Activated CD8-positive, alpha-beta T cell treated with anti-CD3 and anti-CD28 coated beads, Interleukin-2, amount 10 ng/mL, durations not matched to agents 7 days and 5 days (primary cell): ENCODE results near the gene RRP15. TPM values are rescaled to one million over a fixed set of nuclear protein-coding genes. Genes with fewer than 3 reads are reported as not detected.
"Not testable (repeated sequence)": the region's sequence is repeated elsewhere in the genome, so short reads cannot be mapped to it uniquely, and the experiment has no call there.

Source experiments
- ATAC-seq: fragments of 150-1000 bp; cut with Tn5 transposase; one replicate; pipeline ENCODE4 v1.10.0; 2021; ENCODE audit warnings: moderate library complexity
- CTCF ChIA-PET: fragments of 350-600 bp; sonication (Branson Sonifier 250); formaldehyde crosslinking; loops from one replicate; lab custom pipeline; 2021; ENCODE audit warnings: antibody characterized with exemption; lab: Charles Lee
- POLR2A ChIA-PET: fragments of 350-600 bp; sonication (Branson Sonifier 250); formaldehyde crosslinking; loops from one replicate; lab custom pipeline; 2021; ENCODE audit warnings: antibody characterized with exemption; lab: Charles Lee
- DNase-seq: peaks from one replicate; pipeline ENCODE4 v3.0.0-alpha.2; 2020
- H3K27ac Mint-ChIP-seq: one replicate; pipeline ENCODE4 v1.8.0; 2021; ENCODE audit warnings: mild to moderate bottlenecking, mixed read lengths
- H3K27me3 Mint-ChIP-seq: one replicate; pipeline ENCODE4 v1.8.0; 2021; ENCODE audit warnings: low read depth, mixed read lengths
- H3K36me3 Mint-ChIP-seq: one replicate; pipeline ENCODE4 v1.8.0; 2021; ENCODE audit warnings: low read depth, mixed read lengths
- H3K4me1 Mint-ChIP-seq: one replicate; pipeline ENCODE4 v1.8.0; 2021; ENCODE audit warnings: low read depth, mixed read lengths
- H3K4me3 Mint-ChIP-seq: one replicate; pipeline ENCODE4 v1.8.0; 2021; ENCODE audit warnings: mild to moderate bottlenecking, mixed read lengths
- H3K9me3 Mint-ChIP-seq: one replicate; pipeline ENCODE4 v1.8.0; 2022; ENCODE audit warnings: mixed read lengths; ENCODE audit not compliant: insufficient read depth
- total RNA-seq, 2 experiments: library from RNA; stranded (reverse); gene quantifications; one replicate each; pipeline ENCODE4 v1.2.3, GENCODE V29; 2021

RRP15 gene
- total RNA-seq, 2 experiments from 2014 or later, result 13.4 to 15.7 TPM

DNA sequence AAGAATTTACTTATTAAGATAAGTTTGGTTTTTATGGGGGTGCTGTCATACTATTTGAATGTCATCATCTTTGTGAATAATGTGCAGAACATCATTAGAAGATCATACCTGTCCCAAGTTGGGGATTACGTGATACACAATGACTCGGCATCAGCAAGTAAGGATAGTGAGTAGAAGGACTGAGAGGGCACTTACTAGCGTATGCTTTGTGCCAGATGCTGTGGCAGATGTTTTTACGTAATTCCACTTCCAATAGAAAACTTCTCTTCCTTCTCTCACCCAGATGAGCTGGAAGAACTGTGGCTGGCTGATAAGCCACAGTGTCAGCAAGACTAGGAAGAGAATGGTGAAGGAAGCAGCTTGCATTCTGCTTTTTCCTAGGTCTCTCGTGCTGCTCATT is 32.0 kb downstream of the RRP15 start:
- ATAC-seq, result no peak
- no peaks in the 10 kb centered on the region for H3K4me1 Mint-ChIP-seq

DNA sequence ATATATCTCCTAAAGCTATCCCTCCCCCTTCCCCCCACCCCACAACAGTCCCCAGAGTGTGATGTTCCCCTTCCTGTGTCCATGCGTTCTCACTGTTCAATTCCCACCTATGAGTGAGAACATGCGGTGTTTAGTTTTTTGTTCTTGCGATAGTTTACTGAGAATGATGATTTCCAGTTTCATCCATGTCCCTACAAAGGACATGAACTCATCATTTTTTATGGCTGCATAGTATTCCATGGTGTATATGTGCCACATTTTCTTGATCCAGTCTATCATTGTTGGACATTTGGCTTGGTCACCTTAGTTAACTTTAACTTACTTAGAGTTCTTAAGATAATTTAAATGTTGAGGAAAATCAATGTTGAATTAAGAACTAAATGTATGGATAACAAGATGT is 35.1 kb downstream of the RRP15 start:
- CTCF ChIA-PET, H3K27ac Mint-ChIP-seq, DNase-seq, H3K4me1 Mint-ChIP-seq, H3K27me3 Mint-ChIP-seq, H3K4me3 Mint-ChIP-seq, H3K36me3 Mint-ChIP-seq, ATAC-seq, H3K9me3 Mint-ChIP-seq: not testable (repeated sequence)
- POLR2A ChIA-PET, result interaction anchor here (1.0 kb wide), 1 partner anchor 36 kb away, joined by 3 read pairs; no protein-coding TSS in a partner anchor

More for the DNA sequence above, 32.0 kb downstream of the RRP15 start:
- Mint-ChIP-seq H3K36me3 (peaks cover 5% of the 10 kb centered on the region), H3K27ac (no peak overlapping the region), H3K27me3 (no peaks in the 10 kb centered on the region), H3K4me3 (no peak overlapping the region), H3K9me3 (no peaks in the 10 kb centered on the region)
- ChIA-PET CTCF (interaction anchor here (0.6 to 2.2 kb wide), 2 partner anchors 13 to 18 kb away, joined by 3 to 6 read pairs; no protein-coding TSS in a partner anchor), POLR2A (no interaction called here)
- no peak for DNase-seq

DNA sequence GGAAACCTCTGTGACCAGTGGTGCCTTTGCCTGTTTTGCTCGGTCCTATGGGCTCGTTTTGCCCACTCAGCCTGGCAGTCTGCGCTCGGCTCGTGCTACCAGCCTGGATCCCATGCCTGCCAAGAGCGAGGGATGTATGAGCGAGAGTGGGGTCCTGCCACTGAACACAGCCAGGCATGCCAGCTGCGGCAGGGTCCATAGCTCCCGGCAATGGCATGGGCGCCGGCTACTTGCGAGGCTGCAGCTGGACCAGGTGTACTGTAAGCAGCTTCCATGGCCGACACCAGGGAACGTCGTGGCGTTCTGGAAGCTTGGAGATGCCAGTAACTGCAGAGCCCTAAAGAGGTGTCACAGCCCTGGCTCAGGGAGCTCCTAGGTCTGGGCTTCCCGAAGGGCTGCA is 37.7 kb downstream of the RRP15 start:
- ChIA-PET POLR2A (no interaction called here), CTCF (interaction anchor here (1.2 kb wide), 1 partner anchor 16 kb away, joined by 4 read pairs; no protein-coding TSS in a partner anchor)
- Mint-ChIP-seq H3K36me3 (peaks cover 5% of the 10 kb centered on the region), H3K27me3 (no peaks in the 10 kb centered on the region), H3K9me3 (no peaks in the 10 kb centered on the region), H3K4me1 (no peaks in the 10 kb centered on the region), H3K4me3 (no peak overlapping the region), H3K27ac (no peak overlapping the region)
- DNase-seq, result no peak
- no peak for ATAC-seq

DNA sequence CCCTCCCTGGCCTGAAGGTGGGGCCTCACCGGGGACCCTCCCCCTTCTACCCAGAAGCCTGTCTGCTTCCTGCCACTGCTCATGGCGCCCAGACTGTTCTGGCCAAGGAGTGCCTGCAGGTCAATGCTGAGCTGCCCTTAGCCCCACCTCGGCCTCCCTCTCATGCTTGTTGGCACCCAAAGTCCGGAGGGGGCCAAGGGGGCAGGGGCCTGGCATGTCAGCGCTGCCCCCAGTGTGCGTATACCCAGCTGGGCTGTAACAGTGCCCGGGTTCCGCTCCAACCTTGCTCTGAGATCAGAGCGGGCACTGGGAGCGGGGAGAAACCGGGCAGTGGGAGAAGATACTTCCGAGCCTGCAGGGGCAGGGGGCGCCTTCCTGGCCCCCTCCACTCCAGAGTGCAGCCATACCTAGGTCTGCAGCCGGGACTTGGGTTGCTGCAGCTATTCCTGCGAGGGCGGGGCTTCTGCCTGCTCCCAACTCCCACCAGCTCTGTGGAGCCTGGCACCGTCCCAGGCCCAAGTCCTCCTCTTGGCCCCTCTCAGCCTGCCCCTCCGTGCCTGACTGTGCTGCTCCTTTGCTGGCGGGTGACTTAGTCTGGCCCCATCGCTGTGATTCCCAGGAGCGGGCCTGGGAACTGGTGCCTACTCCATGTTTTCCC is 38.6 kb downstream of the RRP15 start:
- Mint-ChIP-seq H3K36me3 (peaks cover 2% of the 10 kb centered on the region), H3K4me1 (no peaks in the 10 kb centered on the region), H3K27me3 (no peaks in the 10 kb centered on the region), H3K4me3 (no peak overlapping the region), H3K27ac (no peak overlapping the region), H3K9me3 (no peaks in the 10 kb centered on the region)
- ChIA-PET CTCF (no interaction called here), POLR2A (no interaction called here)
- no peak for ATAC-seq
- no peak for DNase-seq

DNA sequence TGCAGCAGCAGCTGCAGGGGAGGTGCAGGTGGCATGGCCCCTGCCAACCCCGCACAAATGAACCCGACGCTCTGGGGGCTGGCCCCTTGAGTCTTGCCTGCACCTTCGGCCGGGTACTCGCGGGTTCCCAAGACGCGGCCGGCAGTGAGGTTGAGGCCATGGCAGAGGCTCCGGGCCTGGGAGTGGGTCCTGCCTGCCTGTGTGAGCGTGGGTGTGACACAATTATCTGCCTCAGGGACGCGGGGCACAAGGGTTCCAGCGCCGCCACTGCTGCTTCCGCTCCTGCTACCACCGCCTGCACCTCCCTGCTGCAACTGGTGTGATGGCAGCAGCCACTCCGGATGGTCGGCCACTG is 39.1 kb downstream of the RRP15 start:
- ATAC-seq (no peak), DNase-seq (no peak)
- Mint-ChIP-seq H3K4me1 (no peaks in the 10 kb centered on the region), H3K27ac (no peak overlapping the region), H3K4me3 (no peak overlapping the region), H3K27me3 (no peaks in the 10 kb centered on the region), H3K9me3 (no peaks in the 10 kb centered on the region), H3K36me3 (peaks cover 2% of the 10 kb centered on the region)
- ChIA-PET CTCF (no interaction called here), POLR2A (no interaction called here)

DNA sequence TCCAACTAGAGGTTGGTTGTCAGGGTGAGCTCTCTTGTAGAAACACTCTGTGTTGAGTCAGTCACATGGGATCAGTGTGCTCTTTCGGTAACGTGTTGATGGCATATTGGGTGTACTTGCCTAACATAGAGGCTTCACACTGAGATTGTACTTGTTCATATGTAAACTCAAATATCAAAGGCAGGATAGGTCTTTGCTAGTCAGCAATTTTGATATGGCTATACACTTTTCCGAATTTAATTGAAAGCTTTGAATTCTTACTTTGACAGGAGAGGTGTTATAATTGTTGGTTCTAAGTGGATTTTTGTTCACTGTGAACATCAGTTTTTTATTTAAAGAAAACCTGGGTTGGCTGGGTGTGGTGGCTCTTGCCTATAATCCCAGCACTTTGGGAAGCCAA is 43.7 kb downstream of the RRP15 start:
- Mint-ChIP-seq H3K9me3 (no peaks in the 10 kb centered on the region), H3K36me3 (peaks cover 2% of the 10 kb centered on the region), H3K27me3 (no peaks in the 10 kb centered on the region), H3K27ac (no peak overlapping the region), H3K4me3 (no peak overlapping the region), H3K4me1 (no peaks in the 10 kb centered on the region)
- ATAC-seq, result no peak
- no peak for DNase-seq
- CTCF ChIA-PET, result interaction anchor here (1.1 to 1.7 kb wide), 2 partner anchors 29 to 153 kb away, joined by 3 to 4 read pairs; no protein-coding TSS in a partner anchor
- POLR2A ChIA-PET, result no interaction called here

DNA sequence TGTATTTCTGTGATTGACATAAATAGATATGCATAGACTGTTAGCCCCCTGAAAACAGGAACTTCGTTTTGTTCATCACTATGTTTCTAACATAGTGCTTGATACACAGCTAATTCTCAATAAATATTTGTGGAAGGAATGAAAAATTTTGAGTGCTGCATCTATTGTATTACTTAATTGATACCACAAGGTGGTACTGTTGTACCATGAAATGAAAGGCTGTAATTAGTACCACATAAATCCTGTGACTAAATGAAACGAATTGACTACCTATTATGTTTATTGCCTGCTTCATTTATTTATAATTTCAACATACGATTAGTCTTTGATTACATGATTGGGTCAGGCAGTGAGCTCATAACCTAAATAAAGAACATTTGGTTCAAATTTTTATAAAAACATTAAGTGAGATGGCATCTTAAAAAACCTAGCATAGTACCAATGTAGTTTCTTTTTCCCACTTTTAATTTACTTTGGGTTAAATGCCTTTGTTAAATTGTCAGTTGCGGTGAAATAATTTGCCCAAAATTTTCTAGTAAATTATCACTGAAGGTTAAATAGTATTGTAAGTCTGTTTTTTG is 45.0 kb downstream of the RRP15 start:
- CTCF ChIA-PET, result interaction anchor here (0.6 to 1.7 kb wide), 15 partner anchors 11 to 190 kb away, joined by 3 to 8 read pairs (median 3); partner anchors contain the start of gene TGFB2
- Mint-ChIP-seq H3K4me1 (no peaks in the 10 kb centered on the region), H3K4me3 (no peak overlapping the region), H3K27ac (no peak overlapping the region), H3K27me3 (no peaks in the 10 kb centered on the region), H3K36me3 (peaks cover 2% of the 10 kb centered on the region), H3K9me3 (no peaks in the 10 kb centered on the region)
- no peak for DNase-seq
- no peak for ATAC-seq
- POLR2A ChIA-PET, result no interaction called here

DNA sequence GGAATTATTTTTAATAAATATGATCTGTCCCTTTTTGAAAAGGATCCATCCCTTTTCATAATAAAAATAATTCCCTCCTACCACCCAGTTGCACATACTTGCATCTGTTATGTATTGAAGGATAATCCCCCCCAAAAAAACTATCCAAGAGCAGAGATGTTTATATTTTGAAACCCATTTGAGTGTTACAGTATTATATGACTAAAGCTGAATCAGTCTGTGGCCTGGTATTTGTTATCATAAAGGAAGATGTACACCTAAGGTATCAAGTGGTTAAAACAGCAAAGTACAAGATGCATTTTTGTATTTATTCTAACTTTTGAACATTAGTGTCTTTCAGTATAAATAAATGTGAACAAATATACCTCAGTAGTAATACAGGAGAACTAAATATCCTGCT is 47.3 kb downstream of the RRP15 start:
- POLR2A ChIA-PET, result no interaction called here
- CTCF ChIA-PET, result no interaction called here
- H3K27ac Mint-ChIP-seq, result no peak overlapping the region
- ATAC-seq, result no peak
- H3K4me3 Mint-ChIP-seq, result no peak overlapping the region
- H3K9me3 Mint-ChIP-seq, result no peaks in the 10 kb centered on the region
- H3K4me1 Mint-ChIP-seq, result no peaks in the 10 kb centered on the region
- DNase-seq, result no peak
- no peaks in the 10 kb centered on the region for H3K27me3 Mint-ChIP-seq
- H3K36me3 Mint-ChIP-seq, result peaks cover 2% of the 10 kb centered on the region

DNA sequence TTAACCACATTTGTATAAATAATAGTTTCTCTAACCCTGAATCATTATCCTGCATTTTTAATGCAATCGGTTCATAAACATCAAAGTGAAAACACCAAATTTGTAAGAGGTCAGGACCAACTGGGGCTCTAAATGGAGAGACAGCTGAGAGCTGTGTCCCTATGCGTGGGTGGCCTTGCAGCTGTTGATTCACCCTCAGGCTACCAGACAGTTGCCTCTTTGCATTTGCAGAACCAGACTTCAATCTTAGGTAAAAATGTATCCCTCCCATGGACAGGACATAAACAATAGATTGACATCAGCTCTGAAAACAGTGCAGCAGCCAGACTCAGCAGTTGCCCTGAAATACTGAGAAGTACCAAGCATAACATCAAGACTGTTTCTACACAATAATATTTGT is 51.2 kb downstream of the RRP15 start:
- POLR2A ChIA-PET, result no interaction called here
- H3K36me3 Mint-ChIP-seq, result peaks cover 2% of the 10 kb centered on the region
- no peak overlapping the region for H3K4me3 Mint-ChIP-seq
- ATAC-seq, result no peak
- no peaks in the 10 kb centered on the region for H3K4me1 Mint-ChIP-seq
- no peaks in the 10 kb centered on the region for H3K9me3 Mint-ChIP-seq
- no peak overlapping the region for H3K27ac Mint-ChIP-seq
- no peak for DNase-seq
- no peaks in the 10 kb centered on the region for H3K27me3 Mint-ChIP-seq
- CTCF ChIA-PET, result interaction anchor here (1.5 kb wide), 1 partner anchor 9 kb away, joined by 4 read pairs; the partner anchor contains the start of gene TGFB2

DNA sequence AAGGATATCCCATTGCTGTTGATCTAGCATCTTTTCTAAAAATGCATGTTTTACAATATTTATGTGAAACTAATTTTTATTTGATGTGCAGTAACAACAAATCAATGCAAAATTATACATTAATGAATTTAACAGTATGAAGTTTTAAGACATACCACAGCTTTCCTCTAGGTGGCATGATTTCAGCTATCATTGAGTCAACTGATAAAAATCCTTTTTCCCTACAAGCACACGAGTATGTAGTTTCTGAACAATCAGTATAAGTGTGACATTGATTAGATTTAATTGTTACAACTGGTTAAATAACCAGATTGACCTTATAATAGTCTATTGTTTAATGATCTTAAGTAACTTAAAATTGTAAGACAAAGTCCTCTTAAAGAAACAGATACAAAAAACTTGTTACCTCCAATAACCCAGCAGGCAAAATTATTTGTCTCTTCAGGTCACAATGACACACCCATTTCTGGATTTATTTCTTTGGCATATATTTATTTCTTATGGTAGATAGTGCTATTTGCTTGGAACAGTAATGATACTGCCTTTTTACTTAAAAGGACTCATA is 54.3 kb downstream of the RRP15 start:
- H3K27me3 Mint-ChIP-seq, result peaks cover 3% of the 10 kb centered on the region
- no peaks in the 10 kb centered on the region for H3K9me3 Mint-ChIP-seq
- H3K4me1 Mint-ChIP-seq, result no peaks in the 10 kb centered on the region
- H3K4me3 Mint-ChIP-seq, result no peak overlapping the region
- ATAC-seq (no peak), DNase-seq (no peak)
- ChIA-PET POLR2A (no interaction called here), CTCF (interaction anchor here (0.8 to 2.1 kb wide), 9 partner anchors 10 to 1047 kb away, joined by 3 to 10 read pairs (median 3); no protein-coding TSS in a partner anchor)
- no peak overlapping the region for H3K27ac Mint-ChIP-seq
- no peaks in the 10 kb centered on the region for H3K36me3 Mint-ChIP-seq

DNA sequence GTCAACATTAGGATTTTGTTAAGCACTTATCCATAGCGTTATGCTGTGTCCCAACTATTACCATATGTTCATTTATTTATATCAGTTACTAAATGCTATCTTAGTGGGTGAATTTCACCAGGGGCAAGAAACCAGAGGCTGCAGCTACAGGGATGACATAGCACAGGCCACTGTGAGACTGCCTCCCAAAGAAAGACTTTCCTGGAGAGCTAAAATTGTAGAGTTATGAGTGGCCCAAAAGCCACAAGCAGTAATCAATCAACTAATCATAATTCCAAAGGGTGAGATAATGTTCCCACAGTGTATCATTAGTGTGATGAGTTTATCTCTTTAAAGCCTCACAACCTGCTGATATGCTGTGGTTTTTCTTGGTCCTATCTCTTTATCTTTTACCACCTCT is 56.2 kb downstream of the RRP15 start:
- H3K4me1 Mint-ChIP-seq, result peaks cover 5% of the 10 kb centered on the region
- POLR2A ChIA-PET, result no interaction called here
- no peak overlapping the region for H3K4me3 Mint-ChIP-seq

DNA sequence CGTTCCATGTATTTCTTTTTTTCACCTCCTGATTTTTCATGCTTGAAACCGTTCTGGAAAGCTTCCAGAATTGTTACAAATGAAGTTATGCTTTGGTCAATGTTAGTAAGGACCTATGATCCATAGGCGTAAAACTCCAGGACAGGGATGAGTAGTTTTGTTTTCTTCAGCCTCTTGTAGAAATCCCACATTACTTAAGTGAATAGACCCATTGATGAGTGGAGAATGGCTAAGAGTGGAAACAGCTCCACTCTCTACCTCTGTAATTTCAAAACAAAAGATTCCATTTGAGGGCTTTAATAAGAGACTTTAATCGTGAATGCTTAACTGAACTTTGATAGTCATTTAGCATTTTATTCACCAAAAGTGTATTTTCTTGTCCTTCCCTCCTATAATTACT is 57.0 kb downstream of the RRP15 start:
- Mint-ChIP-seq H3K27me3 (peaks cover 16% of the 10 kb centered on the region), H3K27ac (no peak overlapping the region), H3K9me3 (no peaks in the 10 kb centered on the region), H3K36me3 (no peaks in the 10 kb centered on the region), H3K4me1 (peaks cover 12% of the 10 kb centered on the region), H3K4me3 (no peak overlapping the region)
- no peak for ATAC-seq
- POLR2A ChIA-PET, result no interaction called here
- DNase-seq, result no peak
- CTCF ChIA-PET, result no interaction called here

More for the DNA sequence above, 56.2 kb downstream of the RRP15 start:
- Mint-ChIP-seq H3K27ac (no peak overlapping the region), H3K36me3 (no peaks in the 10 kb centered on the region), H3K27me3 (peaks cover 8% of the 10 kb centered on the region), H3K9me3 (no peaks in the 10 kb centered on the region)
- DNase-seq, result no peak
- CTCF ChIA-PET, result interaction anchor here (1.5 kb wide), 1 partner anchor 11 kb away, joined by 3 read pairs; no protein-coding TSS in a partner anchor
- ATAC-seq, result no peak
